IPS-15b (cell line): ENCODE results near the gene TMEM204.

Source experiments
- H3K27me3 ChIP-seq: one replicate; pipeline ENCODE4 v1.6.1; 2013; ENCODE audit warnings: low read length; ENCODE audit not compliant: control insufficient read depth, insufficient read depth
- H3K36me3 ChIP-seq: one replicate; pipeline ENCODE4 v1.6.1; 2013; ENCODE audit warnings: low read length; ENCODE audit not compliant: control insufficient read depth, insufficient read depth
- H3K4me1 ChIP-seq: one replicate; pipeline ENCODE4 v1.6.1; 2013; ENCODE audit warnings: mild to moderate bottlenecking, low read length; ENCODE audit not compliant: control insufficient read depth, insufficient read depth
- H3K4me3 ChIP-seq: one replicate; pipeline ENCODE4 v1.5.1; 2013; ENCODE audit warnings: low read depth, low read length
- H3K9ac ChIP-seq: one replicate; pipeline ENCODE4 v1.6.1; 2013; ENCODE audit warnings: low read depth, mild to moderate bottlenecking, low read length
- H3K9me3 ChIP-seq: one replicate; pipeline ENCODE4 v1.6.1; 2013; ENCODE audit warnings: mild to moderate bottlenecking, low read length; ENCODE audit not compliant: control insufficient read depth, insufficient read depth

The TMEM204 gene

DNA sequence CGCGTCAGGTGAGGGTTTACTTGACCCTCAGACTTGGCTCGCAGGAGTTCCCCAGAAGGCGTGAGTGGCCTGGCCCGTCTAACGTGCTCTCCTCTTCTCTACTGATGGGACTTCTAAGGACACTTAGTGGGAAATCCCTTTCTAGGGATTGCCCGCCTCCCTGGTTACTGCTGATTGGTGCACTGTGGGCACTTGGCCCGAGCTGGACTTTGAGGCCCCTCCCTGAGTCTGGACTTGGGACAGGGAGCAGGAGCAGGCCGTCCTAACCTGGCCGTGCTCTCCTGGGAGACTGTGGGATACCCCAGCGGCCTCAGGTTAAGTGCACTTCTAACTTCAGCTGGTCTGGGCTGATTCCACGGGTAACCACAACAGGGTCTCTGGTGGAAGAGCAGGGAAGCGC, 63.7 kb downstream of the TMEM204 start:
- Histone ChIP-seq H3K27me3 (no peaks in the 10 kb centered on the region), H3K9ac (no peak overlapping the region), H3K4me3 (no peak overlapping the region), H3K9me3 (no peaks in the 10 kb centered on the region), H3K36me3 (peaks cover 2% of the 10 kb centered on the region), H3K4me1 (no peaks in the 10 kb centered on the region)

DNA sequence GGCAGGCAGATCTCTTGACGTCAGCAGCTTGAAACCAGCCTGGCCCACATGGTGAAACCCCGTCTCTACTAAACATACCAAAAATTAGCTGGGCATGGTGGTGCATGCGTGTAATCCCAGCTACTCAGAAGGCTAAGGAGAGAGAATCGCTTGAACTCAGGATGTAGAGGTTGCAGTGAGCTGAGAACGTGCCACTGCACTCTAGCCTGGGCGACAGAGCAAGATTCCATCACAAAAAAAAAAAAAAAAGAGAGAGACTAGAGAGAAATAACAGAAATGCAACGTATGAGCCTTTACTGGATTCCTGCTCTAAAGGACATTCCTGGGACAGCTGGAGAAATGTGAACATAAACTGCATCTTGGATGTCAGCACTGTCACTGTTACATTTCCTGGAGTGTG, 67.6 kb downstream of the TMEM204 start:
- Histone ChIP-seq H3K9me3 (no peaks in the 10 kb centered on the region), H3K36me3 (peaks cover 7% of the 10 kb centered on the region), H3K4me1 (no peaks in the 10 kb centered on the region), H3K4me3 (no peak overlapping the region), H3K27me3 (no peaks in the 10 kb centered on the region), H3K9ac (no peak overlapping the region)

- Histone ChIP-seq H3K4me3 (no peak overlapping the region), H3K36me3 (peaks cover 8% of the 10 kb centered on the region), H3K9ac (no peak overlapping the region), H3K27me3 (no peaks in the 10 kb centered on the region), H3K9me3 (no peaks in the 10 kb centered on the region), H3K4me1 (no peaks in the 10 kb centered on the region)
Measured at GRCh38 chr16:1601489-1601888, 68.0 kb downstream of the TMEM204 start.

DNA sequence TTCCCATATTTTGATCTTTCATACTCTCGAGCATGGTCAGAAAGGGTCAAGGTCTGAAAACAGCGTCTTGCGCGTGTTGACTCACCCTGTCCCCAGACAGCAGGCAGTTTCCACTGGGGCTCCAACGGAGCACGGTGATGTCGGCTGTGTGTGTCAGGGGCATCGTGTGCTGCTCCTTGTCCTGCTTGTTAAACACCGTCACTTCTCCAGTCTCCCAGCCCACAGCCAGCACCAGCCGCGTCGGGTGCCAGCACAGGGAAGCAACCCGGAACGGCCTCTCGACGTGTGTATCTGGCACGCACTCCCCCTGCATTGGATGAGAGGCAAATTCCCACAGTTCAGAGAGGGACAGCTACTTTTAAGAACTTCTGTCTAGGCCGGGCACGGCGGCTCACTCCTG, 68.8 kb downstream of the TMEM204 start:
- Histone ChIP-seq H3K36me3 (peaks cover 12% of the 10 kb centered on the region), H3K27me3 (no peaks in the 10 kb centered on the region)

More for the DNA sequence above, 68.8 kb downstream of the TMEM204 start:
- H3K9ac ChIP-seq = no peak overlapping the region
- no peak overlapping the region for H3K4me3 ChIP-seq
- no peaks in the 10 kb centered on the region for H3K9me3 ChIP-seq
- H3K4me1 ChIP-seq = no peaks in the 10 kb centered on the region
